ENCODE results near the gene SNX5.

The SNX5 gene

DNA sequence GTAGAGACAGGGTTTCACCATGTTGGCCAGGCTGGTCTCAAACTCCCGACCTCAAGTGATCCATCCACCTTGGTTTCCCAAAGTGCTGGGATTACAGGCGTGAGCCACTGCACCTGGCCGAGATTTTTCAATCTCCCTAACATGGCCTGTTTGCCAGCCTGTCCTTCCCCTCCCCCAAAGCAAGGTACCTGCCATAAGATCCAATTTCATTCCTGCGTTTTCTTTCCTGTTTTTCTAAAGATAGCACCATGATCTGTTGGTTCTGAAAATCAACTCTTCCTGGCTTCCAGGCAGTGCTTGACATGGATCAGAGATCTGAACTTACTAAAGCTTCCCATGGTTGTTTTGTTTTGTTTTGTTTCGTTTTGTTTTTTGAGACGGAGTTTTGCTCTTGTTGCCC, 7.7 kb upstream of the SNX5 start:
- TF ChIP-seq CTCF (conservative IDR thresholded peaks at IDR 0.05; ENCODE audit: low read depth, low read length), result no peak
- DNase-seq (ENCODE audit: low read depth), result no peak
- no peak overlapping the region for H3K4me3 ChIP-seq (ENCODE audit: low read length)

GRCh38 chr20:17972121-17972520, 3.5 kb upstream of the SNX5 start:
- no peak for TF ChIP-seq CTCF (conservative IDR thresholded peaks at IDR 0.05; ENCODE audit: low read depth, low read length)
- H3K4me3 ChIP-seq (ENCODE audit: low read length), result peak overlapping the region; percentile 96
- no peak for DNase-seq (ENCODE audit: low read depth)

DNA sequence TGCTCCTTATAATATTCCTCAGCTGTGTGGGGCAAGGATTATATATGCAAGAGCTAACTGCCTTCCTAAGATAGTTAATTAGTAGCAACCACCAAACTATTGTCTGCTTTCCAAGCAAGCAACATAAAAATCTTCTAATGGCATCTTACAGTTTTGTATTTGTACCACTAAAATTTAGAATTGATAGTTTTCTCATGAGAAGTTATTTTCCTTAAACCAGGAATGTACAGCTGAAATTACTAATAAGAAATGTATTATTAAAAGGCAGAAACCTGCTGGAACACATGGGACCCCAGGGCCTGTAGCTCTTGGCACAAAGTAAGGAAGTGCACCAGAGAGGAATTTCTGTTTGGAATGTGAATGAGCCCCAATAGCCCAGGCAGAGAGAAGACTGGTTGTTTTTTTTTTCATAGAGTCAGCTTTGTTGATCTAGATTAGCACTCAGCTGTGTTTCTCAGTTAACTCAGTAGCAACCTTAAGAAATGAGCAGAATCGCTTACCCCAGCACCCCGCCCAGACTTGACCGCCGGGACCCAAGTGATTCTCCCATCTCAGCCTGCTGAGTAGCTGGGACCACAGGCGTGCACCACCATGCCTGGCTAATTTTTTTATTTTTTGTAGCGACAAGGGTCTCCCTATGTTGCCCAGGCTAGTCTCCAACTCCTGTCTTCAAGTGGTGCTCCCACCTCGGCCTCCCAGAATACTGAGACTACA, 2.9 kb upstream of the SNX5 start:
- peak; percentile 68 for DNase-seq (ENCODE audit: low read depth)
- H3K4me3 ChIP-seq (ENCODE audit: low read length), result peak overlapping the region; percentile 96
- no peak for TF ChIP-seq CTCF (conservative IDR thresholded peaks at IDR 0.05; ENCODE audit: low read depth, low read length)

DNA sequence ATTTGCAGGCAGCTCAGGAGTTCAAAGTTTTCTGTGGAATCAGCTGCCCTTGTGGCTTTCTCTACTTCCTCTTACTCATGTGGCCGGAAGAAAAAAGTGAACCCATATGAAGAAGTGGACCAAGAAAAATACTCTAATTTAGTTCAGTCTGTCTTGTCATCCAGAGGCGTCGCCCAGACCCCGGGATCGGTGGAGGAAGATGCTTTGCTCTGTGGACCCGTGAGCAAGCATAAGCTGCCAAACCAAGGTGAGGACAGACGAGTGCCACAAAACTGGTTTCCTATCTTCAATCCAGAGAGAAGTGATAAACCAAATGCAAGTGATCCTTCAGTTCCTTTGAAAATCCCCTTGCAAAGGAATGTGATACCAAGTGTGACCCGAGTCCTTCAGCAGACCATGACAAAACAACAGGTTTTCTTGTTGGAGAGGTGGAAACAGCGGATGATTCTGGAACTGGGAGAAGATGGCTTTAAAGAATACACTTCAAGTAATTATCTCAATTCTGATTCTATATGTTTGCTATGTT, 1.4 kb upstream of the SNX5 start:
- H3K4me3 ChIP-seq (ENCODE audit: low read length), result peak overlapping the region; percentile 96
- DNase-seq (ENCODE audit: low read depth), result no peak
- no peak for TF ChIP-seq CTCF (conservative IDR thresholded peaks at IDR 0.05; ENCODE audit: low read depth, low read length)

- TF ChIP-seq CTCF (conservative IDR thresholded peaks at IDR 0.05; ENCODE audit: low read depth, low read length), result no peak
- DNase-seq (ENCODE audit: low read depth), result no peak
These were observed 787 bp upstream of the SNX5 start for GRCh38 chr20:17969278-17969883.

DNA sequence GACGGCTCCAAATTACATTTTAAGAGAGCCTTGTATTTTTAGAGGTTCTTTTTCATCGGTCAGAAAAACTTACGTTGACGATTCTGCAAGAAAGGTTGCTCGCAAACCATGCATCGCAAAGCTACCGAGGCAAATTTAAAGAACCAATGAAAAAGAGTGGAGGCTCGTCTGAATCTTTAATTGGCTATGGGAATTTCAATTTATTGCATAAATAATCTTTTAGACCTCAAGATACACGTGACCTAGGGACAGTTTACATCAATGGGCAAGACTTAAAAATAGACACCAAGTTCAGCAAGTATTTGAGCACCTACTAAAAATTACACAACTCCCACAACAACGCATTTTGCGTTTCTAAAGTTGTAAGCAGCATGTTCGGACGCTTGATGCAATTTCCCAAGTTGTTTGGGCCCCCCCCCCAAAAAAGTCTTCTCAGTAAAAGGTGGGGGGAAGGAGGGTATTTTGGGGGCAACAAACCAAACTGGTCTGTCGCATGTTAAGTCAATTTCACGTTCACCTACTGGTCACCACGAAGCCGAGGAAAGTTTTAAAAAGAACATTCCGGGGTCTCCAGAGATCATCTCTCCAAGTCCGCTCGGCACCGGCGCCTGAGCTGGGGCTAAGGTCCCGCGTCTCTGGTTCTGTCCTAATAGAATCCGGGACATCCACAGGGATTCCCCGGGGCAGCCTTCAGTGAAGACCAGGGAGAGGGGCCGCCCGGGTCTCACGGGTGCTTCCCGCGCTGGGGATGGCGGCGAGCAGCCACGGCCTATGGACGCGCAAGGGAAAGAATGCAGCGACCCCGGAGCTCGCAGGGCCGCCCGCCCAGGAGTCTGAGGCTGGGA, 851 bp downstream of the SNX5 start:
- DNase-seq (ENCODE audit: low read depth), result no peak
- peak overlapping the region; percentile 96 for H3K4me3 ChIP-seq (ENCODE audit: low read length)
- no peak for TF ChIP-seq CTCF (conservative IDR thresholded peaks at IDR 0.05; ENCODE audit: low read depth, low read length)

More at GRCh38 chr20:17969278-17969883, 787 bp upstream of the SNX5 start:
- peak overlapping the region; percentile 96 for H3K4me3 ChIP-seq (ENCODE audit: low read length)
